Astrocyte (in vitro differentiated cells and primary cell): ENCODE measurements around the gene KIF5A. TPM values are rescaled to one million over a fixed set of nuclear protein-coding genes. Genes with fewer than 3 reads are reported as not detected.
A peak's percentile ranks its signal among the peaks of the same experiment; 100 is the strongest.

ENCODE experiments used
- DNase-seq: peaks from one replicate; pipeline ENCODE4 v3.0.0-alpha.2; 2010; ENCODE audit warnings: low read depth
- FAIRE-seq: peaks from 2 replicates; lab custom pipeline; 2011; peaks lifted over from hg19 to GRCh38; lab: Jason Lieb, UNC
- H2AFZ ChIP-seq: 2 replicates; pipeline ENCODE4 v1.6.0; 2012; ENCODE audit warnings: low read depth, low read length, inconsistent platforms
- H3K27ac ChIP-seq: 2 replicates; pipeline ENCODE4 v1.5.1; 2011; ENCODE audit warnings: low read depth, low read length, inconsistent platforms
- H3K27me3 ChIP-seq: 2 replicates; pipeline ENCODE4 v1.6.0; 2011; ENCODE audit warnings: low read length, inconsistent platforms; ENCODE audit not compliant: insufficient read depth
- H3K36me3 ChIP-seq: 2 replicates; pipeline ENCODE4 v1.5.1; 2011; ENCODE audit warnings: low read length, inconsistent platforms; ENCODE audit not compliant: insufficient read depth
- H3K4me1 ChIP-seq: 2 replicates; pipeline ENCODE4 v1.5.1; 2011; ENCODE audit warnings: low read length, inconsistent platforms; ENCODE audit not compliant: insufficient read depth
- H3K4me2 ChIP-seq: 2 replicates; pipeline ENCODE4 v1.6.0; 2012; ENCODE audit warnings: low read length, inconsistent platforms
- H3K4me3 ChIP-seq: 2 replicates; pipeline ENCODE4 v1.5.1; 2011; ENCODE audit warnings: low read depth, mild to moderate bottlenecking, low read length, inconsistent platforms; ENCODE audit not compliant: insufficient read depth
- H3K79me2 ChIP-seq: 2 replicates; pipeline ENCODE4 v1.6.0; 2012; ENCODE audit warnings: mild to moderate bottlenecking, low read length, inconsistent platforms; ENCODE audit not compliant: insufficient read depth
- H3K9ac ChIP-seq: 2 replicates; pipeline ENCODE4 v1.6.0; 2012; ENCODE audit warnings: mild to moderate bottlenecking, low read length, inconsistent platforms
- H3K9me3 ChIP-seq: 2 replicates; pipeline ENCODE4 v1.5.1; 2012; ENCODE audit warnings: low read depth, mild to moderate bottlenecking, low read length, inconsistent platforms; ENCODE audit not compliant: insufficient read depth
- H4K20me1 ChIP-seq: 2 replicates; pipeline ENCODE4 v1.6.0; 2012; ENCODE audit warnings: low read length, inconsistent platforms; ENCODE audit not compliant: insufficient read depth
- H3K27ac Mint-ChIP-seq: one replicate; pipeline ENCODE4 v1.8.0; 2021; ENCODE audit warnings: mild to moderate bottlenecking, mixed read lengths; ENCODE audit not compliant: unreplicated experiment
- H3K27me3 Mint-ChIP-seq: one replicate; pipeline ENCODE4 v1.8.0; 2021; ENCODE audit warnings: low read depth, mixed read lengths; ENCODE audit not compliant: unreplicated experiment
- H3K36me3 Mint-ChIP-seq: one replicate; pipeline ENCODE4 v1.8.0; 2021; ENCODE audit warnings: low read depth, mixed read lengths; ENCODE audit not compliant: unreplicated experiment
- H3K4me1 Mint-ChIP-seq: one replicate; pipeline ENCODE4 v1.8.0; 2021; ENCODE audit warnings: low read depth, mixed read lengths; ENCODE audit not compliant: unreplicated experiment
- H3K4me3 Mint-ChIP-seq: one replicate; pipeline ENCODE4 v1.8.0; 2021; ENCODE audit warnings: mild to moderate bottlenecking, moderate library complexity, mixed read lengths; ENCODE audit not compliant: unreplicated experiment
- H3K9me3 Mint-ChIP-seq: one replicate; pipeline ENCODE4 v1.8.0; 2021; ENCODE audit warnings: mild to moderate bottlenecking, mixed read lengths; ENCODE audit not compliant: unreplicated experiment
- EZH2 ChIP-seq: IDR thresholded peaks from 2 replicates; pipeline ENCODE4 v1.6.1; 2012; ENCODE audit warnings: mild to moderate bottlenecking, low read length, inconsistent platforms; ENCODE audit not compliant: insufficient read depth
- total RNA-seq: library from RNA; stranded (reverse); gene quantifications from 2 replicates; pipeline ENCODE4 v1.2.1, GENCODE V29; 2021
- TF ChIP-seq, protein P1 (sequence below): IDR thresholded peaks from 2 replicates; pipeline ENCODE4 v1.5.1; 2011; ENCODE audit warnings: low read depth, mild to moderate bottlenecking, inconsistent platforms, low read length, moderate library complexity; ENCODE audit not compliant: insufficient read depth

KIF5A gene
- total RNA-seq, 1 donor from 2014 or later, result 7.2 TPM

DNA sequence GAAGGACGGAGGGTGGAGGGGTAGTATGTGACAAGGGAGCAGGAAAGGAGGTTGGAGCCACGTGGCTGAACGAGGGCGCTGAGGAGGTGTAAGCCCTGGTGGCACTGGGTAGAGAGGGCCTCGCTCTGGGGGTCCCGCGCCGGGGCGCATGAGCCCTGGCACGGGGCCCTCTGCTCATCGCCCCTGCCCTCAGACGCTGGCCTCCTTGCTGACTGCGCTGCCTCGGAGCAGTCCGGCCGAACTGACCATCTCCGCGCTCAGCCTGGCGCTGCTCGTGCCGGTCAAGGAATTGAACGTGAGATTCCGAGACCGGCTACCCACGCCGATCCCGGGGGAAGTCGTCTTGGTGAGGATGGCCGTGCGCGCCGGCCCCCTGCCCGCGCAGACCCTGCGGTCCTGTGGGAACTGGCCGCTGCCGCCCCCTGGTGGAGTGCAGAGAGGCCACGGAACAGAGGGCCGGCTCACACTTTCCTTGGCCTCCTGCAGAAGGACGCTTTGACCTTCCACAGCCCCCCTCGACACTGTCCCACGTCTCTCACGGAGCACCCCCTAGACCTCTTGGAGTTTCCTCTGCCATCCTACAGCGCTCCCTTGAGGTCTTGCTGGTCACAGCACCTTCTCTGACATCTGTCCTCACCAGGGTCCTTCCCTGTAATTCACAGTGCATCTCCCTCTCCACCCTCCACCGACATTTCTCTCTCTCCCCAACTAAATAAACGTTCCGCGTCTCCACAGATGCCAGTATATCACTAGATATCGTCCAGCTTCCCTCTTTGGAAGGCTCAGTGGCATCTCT lies 71.9 kb downstream of the KIF5A start:
- no peak for FAIRE-seq

DNA sequence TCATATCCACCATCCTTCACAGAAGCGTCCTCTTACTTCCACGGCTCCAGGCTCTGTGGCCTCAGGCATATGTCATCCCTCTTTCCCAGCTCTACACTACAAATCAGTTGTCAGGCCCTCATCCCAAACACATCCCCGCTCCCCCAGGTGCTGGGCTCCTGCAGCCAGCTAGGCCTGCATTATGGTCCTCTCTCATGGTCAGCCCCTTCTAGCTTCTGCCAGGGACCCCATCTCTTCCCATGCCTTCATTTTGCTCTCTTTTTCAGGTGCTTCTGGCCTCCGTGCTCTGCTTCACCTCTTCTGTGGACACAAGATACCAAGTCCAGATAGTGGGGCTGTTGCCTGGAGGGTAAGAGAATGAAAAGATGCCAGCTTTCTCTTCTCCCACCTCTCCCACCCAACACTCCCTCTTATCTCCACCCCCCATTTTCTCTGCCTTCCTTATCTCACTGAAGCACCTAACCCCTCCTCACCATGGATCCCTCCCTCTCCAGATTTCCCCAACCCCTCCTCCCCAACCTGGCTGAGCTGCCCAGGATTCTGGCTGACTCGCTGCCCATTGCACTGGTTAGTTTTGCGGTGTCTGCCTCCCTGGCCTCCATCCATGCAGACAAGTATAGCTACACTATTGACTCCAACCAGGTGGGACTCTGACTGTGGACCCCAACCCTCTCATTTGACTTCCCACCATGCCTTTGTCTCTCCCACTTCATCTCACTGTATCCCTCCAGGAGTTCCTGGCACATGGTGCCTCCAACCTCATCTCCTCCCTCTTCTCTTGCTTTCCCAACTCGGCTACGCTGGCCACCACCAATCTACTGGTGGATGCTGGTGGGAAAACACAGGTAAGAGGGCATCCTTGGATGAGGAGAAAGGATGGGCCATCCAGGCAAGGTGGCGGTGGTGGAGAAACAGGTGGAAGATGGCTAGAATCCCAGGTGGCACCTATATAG lies 72.7 kb downstream of the KIF5A start:
- peak overlapping the region; percentile 91 for H3K4me2 ChIP-seq
- H3K36me3 Mint-ChIP-seq, result peaks cover 41% of the 10 kb centered on the region
- peaks cover 76% of the 10 kb centered on the region for H3K27me3 ChIP-seq
- H3K27ac ChIP-seq, result no peak overlapping the region
- H3K9me3 Mint-ChIP-seq, result peaks cover 9% of the 10 kb centered on the region
- no peaks in the 10 kb centered on the region for H3K79me2 ChIP-seq
- peaks cover 9% of the 10 kb centered on the region for H3K4me1 ChIP-seq
- H2AFZ ChIP-seq, result no peak overlapping the region
- H3K9me3 ChIP-seq, result no peaks in the 10 kb centered on the region
- no peak overlapping the region for H3K27ac Mint-ChIP-seq
- TF ChIP-seq, protein P1, sequence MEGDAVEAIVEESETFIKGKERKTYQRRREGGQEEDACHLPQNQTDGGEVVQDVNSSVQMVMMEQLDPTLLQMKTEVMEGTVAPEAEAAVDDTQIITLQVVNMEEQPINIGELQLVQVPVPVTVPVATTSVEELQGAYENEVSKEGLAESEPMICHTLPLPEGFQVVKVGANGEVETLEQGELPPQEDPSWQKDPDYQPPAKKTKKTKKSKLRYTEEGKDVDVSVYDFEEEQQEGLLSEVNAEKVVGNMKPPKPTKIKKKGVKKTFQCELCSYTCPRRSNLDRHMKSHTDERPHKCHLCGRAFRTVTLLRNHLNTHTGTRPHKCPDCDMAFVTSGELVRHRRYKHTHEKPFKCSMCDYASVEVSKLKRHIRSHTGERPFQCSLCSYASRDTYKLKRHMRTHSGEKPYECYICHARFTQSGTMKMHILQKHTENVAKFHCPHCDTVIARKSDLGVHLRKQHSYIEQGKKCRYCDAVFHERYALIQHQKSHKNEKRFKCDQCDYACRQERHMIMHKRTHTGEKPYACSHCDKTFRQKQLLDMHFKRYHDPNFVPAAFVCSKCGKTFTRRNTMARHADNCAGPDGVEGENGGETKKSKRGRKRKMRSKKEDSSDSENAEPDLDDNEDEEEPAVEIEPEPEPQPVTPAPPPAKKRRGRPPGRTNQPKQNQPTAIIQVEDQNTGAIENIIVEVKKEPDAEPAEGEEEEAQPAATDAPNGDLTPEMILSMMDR, result no peak
- TF ChIP-seq EZH2, result no peak
- H3K9ac ChIP-seq, result no peak overlapping the region
- peaks cover 93% of the 10 kb centered on the region for H3K27me3 Mint-ChIP-seq
- H4K20me1 ChIP-seq, result peaks cover 21% of the 10 kb centered on the region
- no peaks in the 10 kb centered on the region for H3K36me3 ChIP-seq
- H3K4me1 Mint-ChIP-seq, result peaks cover 3% of the 10 kb centered on the region
- DNase-seq (no peak), FAIRE-seq (no peak)
- H3K4me3 Mint-ChIP-seq, result no peak overlapping the region
- H3K4me3 ChIP-seq, result no peak overlapping the region

More for the DNA sequence above, 71.9 kb downstream of the KIF5A start:
- H3K4me3 Mint-ChIP-seq, result peak overlapping the region; percentile 78
- H3K9me3 Mint-ChIP-seq, result peaks cover 9% of the 10 kb centered on the region
- H3K4me1 ChIP-seq, result peaks cover 9% of the 10 kb centered on the region
- peaks cover 5% of the 10 kb centered on the region for H3K4me1 Mint-ChIP-seq
- no peak for TF ChIP-seq EZH2
- TF ChIP-seq, protein P1, result peak; percentile 59
- peak overlapping the region; percentile 91 for H3K4me2 ChIP-seq
- peak overlapping the region; percentile 36 for H3K4me3 ChIP-seq
- no peaks in the 10 kb centered on the region for H3K9me3 ChIP-seq
- peaks cover 22% of the 10 kb centered on the region for H4K20me1 ChIP-seq
- H3K79me2 ChIP-seq, result no peaks in the 10 kb centered on the region
- no peak overlapping the region for H3K27ac ChIP-seq
- H3K27me3 ChIP-seq, result peaks cover 72% of the 10 kb centered on the region
- peak overlapping the region; percentile 67 for H2AFZ ChIP-seq
- peaks cover 96% of the 10 kb centered on the region for H3K27me3 Mint-ChIP-seq
- peak overlapping the region; percentile 26 for H3K9ac ChIP-seq
- DNase-seq, result no peak
- no peak overlapping the region for H3K27ac Mint-ChIP-seq
- no peaks in the 10 kb centered on the region for H3K36me3 ChIP-seq
- peaks cover 42% of the 10 kb centered on the region for H3K36me3 Mint-ChIP-seq
